Heart left ventricle (tissue), 16 donors: Measurements from ENCODE around the gene TYMP. TPM values are rescaled to one million over a fixed set of nuclear protein-coding genes. Genes with fewer than 3 reads are reported as not detected.
A peak's percentile ranks its signal among the peaks of the same experiment; 100 is the strongest.

ENCODE experiments used
- ATAC-seq, 4 donors: fragments of 200-7000 bp; cut with Tn5 transposase; one replicate each; pipeline ENCODE4 v1.9.1; 2020 to 2022; ENCODE audit warnings: moderate library complexity in 4 of 4, mild to moderate bottlenecking in 3 of 4, moderate number of reproducible peaks in 1 of 4
- DNase-seq, 5 donors: peaks; one replicate each; pipeline ENCODE4 v3.0.0-alpha.2; 2020
- H3K27ac ChIP-seq, 12 donors: fragments of 200-600 bp; sonication (generic) in 4 of 12; one replicate each; pipeline versions ENCODE4 v1.5.0 to v1.8.0; 2016 to 2022; ENCODE audit warnings: mild to moderate bottlenecking in 2 of 12
- H3K27me3 ChIP-seq, 9 donors: fragments of 200-600 bp; sonication (generic) in 2 of 9; one replicate each; pipeline versions ENCODE4 v1.5.1 to v1.8.0; 2016 to 2022; ENCODE audit warnings: mild to moderate bottlenecking in 3 of 9
- H3K36me3 ChIP-seq, 9 donors: fragments of 200-600 bp; sonication (generic) in 2 of 9; one replicate each; pipeline versions ENCODE4 v1.5.0 to v1.8.0; 2018 to 2022; ENCODE audit warnings: mild to moderate bottlenecking in 2 of 9
- H3K4me1 ChIP-seq, 12 donors: fragments of 200-600 bp; sonication (generic) in 4 of 12; one replicate each; pipeline versions ENCODE4 v1.5.0 to v1.8.0; 2016 to 2022; ENCODE audit warnings: mild to moderate bottlenecking in 3 of 12
- H3K4me3 ChIP-seq, 12 donors: fragments of 200-600 bp; sonication (generic) in 4 of 12; one replicate each; pipeline versions ENCODE4 v1.5.0 to v1.8.0; 2017 to 2022; ENCODE audit warnings: mild to moderate bottlenecking in 9 of 12, moderate library complexity in 4 of 12
- H3K9me3 ChIP-seq, 12 donors: fragments of 200-600 bp; sonication (generic) in 4 of 12; one replicate each; pipeline versions ENCODE4 v1.5.0 to v1.8.0; 2016 to 2022; ENCODE audit warnings: mild to moderate bottlenecking in 1 of 12
- POLR2A ChIP-seq, 2 donors: fragments of 450-650 bp; IDR thresholded peaks; one replicate each; pipeline ENCODE4 v1.6.1; 2017; ENCODE audit warnings: antibody characterized with exemption in 2 of 2, mild to moderate bottlenecking in 2 of 2, moderate library complexity in 2 of 2
- WGBS, 4 donors: extraction: QIAGEN DNeasy Blood & Tissue Kit in 2 of 4; methylation state at CpG; one replicate each; pipeline versions ENCODE4 v1.1.5 to v1.1.7; 2013 to 2018; 5-methylcytosine and 5-hydroxymethylcytosine counted together
- intact Hi-C, 10 donors: fragments of 100-400 bp; cut with DNase I; formaldehyde crosslinking; loops; one replicate each; pipeline versions ENCODE4 v1.11.1 to v1.14.2; 2022
- polyA plus RNA-seq, 2 donors: library from polyadenylated mRNA; stranded (reverse); fragments of 200-250 nt; gene quantifications; one replicate each; pipeline ENCODE4 v1.2.3, GENCODE V29; 2013
- total RNA-seq, 9 donors: library from RNA; depleted of rRNA in 2 of 9; stranded (reverse); fragments of >200 nt in 2 of 9; fragmentation: NEBNext Ultra II Directional in 3 of 9; extraction: Animal tissue kit (Norgen Biotek cat#: 25700) in 3 of 9; gene quantifications; one replicate each; pipeline versions ENCODE4 v1.1.0 to v1.2.4, GENCODE V29; 2016 to 2023
- TF ChIP-seq, protein P1 (sequence below), 12 donors: fragments of 200-600 bp; sonication (generic) in 4 of 12; IDR thresholded peaks; one replicate each; pipeline versions ENCODE4 v1.5.0 to v1.8.0; 2018 to 2022; ENCODE audit warnings: antibody characterized with exemption in 12 of 12, mild to moderate bottlenecking in 5 of 12
- donor health status: ischemic (EF 13 %, LVEDD 7.1; RV severe dilation, severe dysfunction).
- donor health status: healthy with polysubstance abuse.
- donor health status: DM: no; HTN: yes; CAD: no.
- donor health status: DM: no; HTN: no; CAD: no.
- donor health status: ischemic (EF 25% LVEDD 6.9; RV normal size, moderate dysfunction).
- donor health status: ischemic (EF 25% LVEDD 5.7; RV mildly dilated, moderate dysfunction).
- donor health status: healthy.
- donor health status: DM: yes; HTN: yes; CAD: no.
- donor health status: ischemic (EF 35%, LVEDD 5.7; RV mildly dilated, moderate dysfunction).
- donor health status: nonischemic (EF 11% LVEDD 7.7; RV severe dilation, severe dysfunction).
- donor health status: DM: yes; HTN: yes; CAD: no.
- donor health status: PGD.
- donor health status: ischemic (EF 29% LVEDD 5.4; RV normal size, mild dysfunction).
- donor health status: nonischemic (EF 23%, LVEDD 6.1; RV moderate dilation, normal function).

Gene TYMP
- total and polyA plus RNA-seq, 11 donors: 8.3 to 198 (median 21.7) TPM

DNA sequence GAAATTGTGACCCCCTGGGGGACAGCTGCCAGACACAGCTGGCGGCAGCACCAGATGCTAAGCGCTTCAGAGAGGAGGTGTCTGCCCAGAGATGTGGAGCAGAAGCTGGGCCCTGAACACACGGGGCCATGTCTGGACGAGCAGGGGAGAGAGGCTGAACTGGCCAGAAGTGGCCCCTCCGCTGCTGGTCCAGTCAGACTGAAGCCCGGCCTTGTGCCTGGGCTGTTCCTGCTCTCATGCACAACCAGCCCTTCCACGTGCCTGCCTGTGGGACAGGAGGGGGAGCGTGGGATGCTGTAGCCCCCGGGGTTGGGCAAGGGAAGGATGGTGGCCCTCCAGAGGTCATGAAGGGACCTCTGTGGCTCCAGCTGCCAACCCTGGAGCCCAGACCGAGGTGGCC lies 46.7 kb downstream of the TYMP start:
- Histone ChIP-seq H3K36me3 (no peaks in the 10 kb centered on the region), H3K27ac (no peak overlapping the region), H3K9me3 (no peaks in the 10 kb centered on the region), H3K4me1 (peaks cover 0 to 17% (median 4%) of the 10 kb centered on the region in 12 donors), H3K4me3 (no peak overlapping the region), H3K27me3 (peaks cover 25 to 63% (median 34%) of the 10 kb centered on the region in 9 donors)
- ATAC-seq: no peak
- 81 to 89% (median 86%) methylated on average over 9 to 10 of the region's 10 CpGs for WGBS, 4 donors
- intact Hi-C loops: no loop called here
- DNase-seq: no peak
- TF ChIP-seq, protein P1, sequence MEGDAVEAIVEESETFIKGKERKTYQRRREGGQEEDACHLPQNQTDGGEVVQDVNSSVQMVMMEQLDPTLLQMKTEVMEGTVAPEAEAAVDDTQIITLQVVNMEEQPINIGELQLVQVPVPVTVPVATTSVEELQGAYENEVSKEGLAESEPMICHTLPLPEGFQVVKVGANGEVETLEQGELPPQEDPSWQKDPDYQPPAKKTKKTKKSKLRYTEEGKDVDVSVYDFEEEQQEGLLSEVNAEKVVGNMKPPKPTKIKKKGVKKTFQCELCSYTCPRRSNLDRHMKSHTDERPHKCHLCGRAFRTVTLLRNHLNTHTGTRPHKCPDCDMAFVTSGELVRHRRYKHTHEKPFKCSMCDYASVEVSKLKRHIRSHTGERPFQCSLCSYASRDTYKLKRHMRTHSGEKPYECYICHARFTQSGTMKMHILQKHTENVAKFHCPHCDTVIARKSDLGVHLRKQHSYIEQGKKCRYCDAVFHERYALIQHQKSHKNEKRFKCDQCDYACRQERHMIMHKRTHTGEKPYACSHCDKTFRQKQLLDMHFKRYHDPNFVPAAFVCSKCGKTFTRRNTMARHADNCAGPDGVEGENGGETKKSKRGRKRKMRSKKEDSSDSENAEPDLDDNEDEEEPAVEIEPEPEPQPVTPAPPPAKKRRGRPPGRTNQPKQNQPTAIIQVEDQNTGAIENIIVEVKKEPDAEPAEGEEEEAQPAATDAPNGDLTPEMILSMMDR (IDR thresholded peaks at IDR 0.05): no peak
- TF ChIP-seq POLR2A (IDR thresholded peaks at IDR 0.05): no peak

DNA sequence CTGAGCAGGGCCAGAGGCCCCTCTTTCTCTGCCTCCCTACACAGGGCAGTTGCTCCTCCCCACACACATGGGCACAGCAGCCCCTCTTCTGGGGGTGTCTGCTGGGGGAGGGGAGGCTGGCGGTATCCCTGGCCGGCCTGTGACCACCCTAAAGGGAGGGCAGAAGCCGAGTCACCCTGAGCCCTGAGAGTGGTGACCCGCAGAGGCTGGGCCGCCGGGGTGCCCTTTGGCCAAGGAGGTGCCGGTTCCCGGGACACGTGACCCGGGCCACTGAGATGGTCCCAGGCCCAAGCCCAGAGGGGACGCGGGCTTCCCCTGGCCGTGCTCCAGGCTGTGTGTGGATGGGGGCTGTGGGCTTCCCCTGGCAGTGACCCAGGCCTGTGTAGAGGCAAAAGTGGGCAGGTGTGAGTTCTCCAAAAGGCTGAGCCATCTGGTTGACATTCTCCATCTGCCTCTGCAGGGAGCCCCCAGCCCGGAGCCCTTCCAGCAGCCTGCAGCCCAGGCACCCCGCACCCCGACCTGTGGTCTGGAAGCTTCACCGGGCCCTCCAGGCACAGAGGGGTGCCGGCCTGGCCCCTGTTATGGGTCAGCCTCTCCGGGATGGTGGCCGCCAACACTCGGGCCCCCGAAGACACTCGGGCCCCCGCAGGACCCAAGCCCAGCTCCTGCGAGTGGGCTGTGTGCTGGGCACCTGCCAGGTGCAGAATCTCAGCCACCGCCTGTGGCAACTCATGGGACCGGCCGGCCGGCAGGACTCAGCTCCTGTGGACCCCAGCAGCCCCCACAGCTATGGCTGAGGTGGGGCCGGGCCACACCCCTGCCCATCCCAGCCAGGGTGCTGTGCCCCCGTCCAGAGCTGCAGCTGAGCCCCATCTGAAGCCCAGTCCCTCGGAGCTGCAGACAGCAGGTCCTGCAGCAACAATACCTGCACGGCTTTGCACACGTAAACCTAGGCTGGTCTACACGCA lies 47.4 kb downstream of the TYMP start:
- Histone ChIP-seq H3K9me3 (no peaks in the 10 kb centered on the region), H3K4me1 (peaks cover 0 to 17% (median 4%) of the 10 kb centered on the region in 12 donors), H3K36me3 (no peaks in the 10 kb centered on the region), H3K27me3 (peaks cover 25 to 57% (median 34%) of the 10 kb centered on the region in 9 donors), H3K27ac (no peak overlapping the region), H3K4me3 (peak overlapping the region in 5 of 12 donors; percentile 40 to 61 (median 48))
- ATAC-seq (no peak), DNase-seq (peak in 1 of 5 donors; percentile 65)
- TF ChIP-seq POLR2A (IDR thresholded peaks at IDR 0.05): no peak
- TF ChIP-seq, protein P1 (IDR thresholded peaks at IDR 0.05): no peak
- 62 to 88% (median 66%) methylated on average over 15 to 35 of the region's 35 CpGs for WGBS, 4 donors
- intact Hi-C loops: no loop called here

DNA sequence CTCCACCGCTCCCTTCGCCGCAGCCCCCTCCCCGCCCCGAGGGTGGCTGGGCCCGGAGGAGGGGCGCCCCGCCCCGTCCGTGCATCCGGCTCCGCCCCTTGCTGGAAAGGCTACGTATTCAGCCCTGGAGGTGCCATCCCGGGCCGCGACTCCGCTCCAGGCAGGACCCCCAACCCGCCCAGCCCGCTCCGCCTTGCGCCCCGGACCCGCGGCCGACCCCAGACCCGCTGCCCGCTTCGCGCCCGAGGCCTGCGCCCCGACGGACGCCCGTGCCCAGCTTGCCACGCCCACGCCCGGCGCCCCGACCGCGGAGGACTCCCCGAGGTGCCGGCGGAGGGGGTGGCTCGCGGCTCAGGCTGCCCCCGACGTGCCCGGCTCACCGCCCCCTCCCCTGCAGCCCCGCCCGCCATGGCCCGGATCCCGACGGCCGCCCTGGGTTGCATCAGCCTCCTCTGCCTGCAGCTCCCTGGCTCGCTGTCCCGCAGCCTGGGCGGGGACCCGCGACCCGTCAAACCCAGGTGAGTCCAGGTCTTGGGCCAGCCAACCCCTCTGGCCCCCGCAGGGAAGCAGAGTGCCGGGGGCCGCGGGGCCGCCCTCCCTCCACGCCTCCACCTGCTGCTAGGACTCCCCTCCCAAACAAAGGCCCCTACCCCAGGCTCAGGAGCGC lies 48.2 kb downstream of the TYMP start, which contains the start of gene ADM2:
TSS of gene ADM2 (plus strand) at position 104 of the 667 bp plus-strand sequence. CDS start at position 409, 305 bp downstream.
- peak in 2 of 4 donors; percentile 17 to 46 for ATAC-seq
- no peaks in the 10 kb centered on the region for H3K9me3 ChIP-seq
- 1 to 5% (median 3%) methylated on average over 14 to 70 of the region's 70 CpGs for WGBS, 4 donors
- H3K36me3 ChIP-seq: no peaks in the 10 kb centered on the region
- DNase-seq: peak in 2 of 5 donors; percentile 48 to 75
- H3K4me1 ChIP-seq: peaks cover 0 to 17% (median 4%) of the 10 kb centered on the region in 12 donors
- intact Hi-C loops: no loop called here
- no peak within 1 kb of the TSS for H3K27ac ChIP-seq
- peaks cover 24 to 57% (median 34%) of the 10 kb centered on the region in 9 donors for H3K27me3 ChIP-seq
- H3K4me3 ChIP-seq: peak within 1 kb of the TSS; percentile 8 to 61 (median 40)
- TF ChIP-seq, protein P1 (IDR thresholded peaks at IDR 0.05): no peak
- no peak for TF ChIP-seq POLR2A (IDR thresholded peaks at IDR 0.05)

DNA sequence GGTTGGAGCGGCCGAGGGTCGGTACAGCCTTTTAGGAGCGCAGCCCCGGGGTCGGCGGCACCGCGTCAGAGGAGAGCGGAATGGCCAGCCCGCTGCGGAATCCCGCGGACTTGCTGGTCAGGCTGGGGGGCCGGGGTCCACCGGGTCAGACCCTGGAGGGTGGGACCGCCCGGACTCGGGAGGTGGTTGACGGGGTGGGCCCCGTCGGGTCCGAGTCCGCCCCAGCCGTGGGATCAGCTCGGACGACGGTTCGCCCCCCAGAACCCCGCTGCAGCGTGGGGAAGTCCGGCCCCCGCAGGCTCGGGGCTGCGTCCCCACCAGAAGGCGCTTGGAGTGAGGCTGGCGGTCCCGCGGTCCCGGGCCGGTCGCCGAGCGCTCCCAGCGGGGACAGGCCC lies 48.8 kb downstream of the TYMP start:
- no peaks in the 10 kb centered on the region for H3K36me3 ChIP-seq
- H3K27ac ChIP-seq: no peak overlapping the region
- 0 to 4% (median 3%) methylated on average over 13 to 45 of the region's 45 CpGs for WGBS, 4 donors
- no peaks in the 10 kb centered on the region for H3K9me3 ChIP-seq
- H3K27me3 ChIP-seq: peaks cover 24 to 57% (median 34%) of the 10 kb centered on the region in 9 donors
- ATAC-seq: no peak
- peaks cover 0 to 17% (median 4%) of the 10 kb centered on the region in 12 donors for H3K4me1 ChIP-seq
- no peak for TF ChIP-seq POLR2A (IDR thresholded peaks at IDR 0.05)
- TF ChIP-seq, protein P1 (IDR thresholded peaks at IDR 0.05): no peak
- DNase-seq: no peak
- intact Hi-C loops: no loop called here
- H3K4me3 ChIP-seq: peak overlapping the region; percentile 8 to 61 (median 40)
